Adrenal gland (tissue), 12 donors: ENCODE data around the gene MPDZ. TPM values are rescaled to one million over a fixed set of nuclear protein-coding genes. Genes with fewer than 3 reads are reported as not detected.

Experiments used
- DNase-seq, 7 donors: peaks; one replicate each; pipeline ENCODE4 v3.0.0-alpha.2; 2019 to 2020
- H3K27ac ChIP-seq, 5 donors: fragments of 200-600 bp; sonication (generic) in 4 of 5; 1 replicate in 3 of 5; 2 replicates in 2 of 5; pipeline versions ENCODE4 v1.5.1 to v1.8.0; 2016 to 2020; ENCODE audit warnings: mild to moderate bottlenecking in 1 of 5
- H3K27me3 ChIP-seq: fragments of 200-600 bp; 2 replicates; pipeline ENCODE4 v1.8.0; 2021
- H3K36me3 ChIP-seq, 2 donors: fragments of 200-600 bp; replicated peaks in 1 of 2; 1 replicate in 1 of 2; 2 replicates in 1 of 2; pipeline versions ENCODE4 v1.5.1 to v1.8.0; 2018 to 2022
- H3K4me1 ChIP-seq, 2 donors: fragments of 200-600 bp; replicated peaks in 1 of 2; 1 replicate in 1 of 2; 2 replicates in 1 of 2; pipeline versions ENCODE4 v1.5.1 to v1.8.0; 2018 to 2021
- H3K4me3 ChIP-seq, 4 donors: fragments of 200-600 bp; sonication (generic) in 3 of 4; one replicate each; pipeline ENCODE4 v1.5.1; 2016 to 2018
- H3K9me3 ChIP-seq, 3 donors: fragments of 200-600 bp; sonication (generic) in 1 of 3; replicated peaks in 1 of 3; 1 replicate in 2 of 3; 2 replicates in 1 of 3; pipeline versions ENCODE4 v1.5.1 to v1.8.0; 2016 to 2021
- POLR2A ChIP-seq, 2 donors: fragments of 450-650 bp; IDR thresholded peaks; one replicate each; pipeline ENCODE4 v1.6.1; 2017; ENCODE audit warnings: antibody characterized with exemption in 2 of 2, mild to moderate bottlenecking in 2 of 2, moderate library complexity in 1 of 2
- WGBS, 4 donors: extraction: QIAGEN DNeasy Blood & Tissue Kit in 2 of 4; methylation state at CpG; one replicate each; pipeline versions ENCODE4 v1.1.5 to v1.1.7; 2013 to 2017; 5-methylcytosine and 5-hydroxymethylcytosine counted together
- intact Hi-C, 2 donors: fragments of 100-400 bp; cut with DNase I; formaldehyde crosslinking; loops; one replicate each; pipeline versions ENCODE4 v1.14.1 to v1.15.0; 2022 to 2023
- polyA plus RNA-seq, 3 donors: library from polyadenylated mRNA; stranded (reverse); fragments of 200-250 nt in 2 of 3; fragments of 350-450 nt in 1 of 3; fragmentation: Illumina TruSeq in 1 of 3; extraction: RNeasy Lipid Tissue Mini Kit (QIAGEN cat#74804) in 1 of 3; gene quantifications; one replicate each; pipeline ENCODE4 v1.2.3, GENCODE V29; 2013 to 2014
- total RNA-seq, 9 donors: library from RNA; depleted of rRNA in 4 of 9; stranded (reverse); fragments of >200 nt in 4 of 9; fragments of 120-200 nt in 1 of 9; fragmentation: NEBNext Ultra II Directional in 1 of 9; extraction: Animal tissue kit (Norgen Biotek cat#: 25700) in 1 of 9; gene quantifications; one replicate each; pipeline versions ENCODE4 v1.1.0 to v1.2.4, GENCODE V29; 2013 to 2023
- TF ChIP-seq, protein P1 (sequence below), 6 experiments: fragments of 450-650 bp in 4 of 6; fragments of 200-600 bp in 2 of 6; sonication (generic) in 1 of 6; IDR thresholded peaks; 1 replicate in 5 of 6; 2 replicates in 1 of 6; pipeline versions ENCODE4 v1.5.1 to v1.8.0; 2016 to 2021; ENCODE audit warnings: antibody characterized with exemption in 6 of 6, mild to moderate bottlenecking in 2 of 6, moderate library complexity in 1 of 6
- donor health status: healthy with polysubstance abuse.
- donor health status: Bipolar disorder and iron deficiency.
- donor health status: DM: yes; HTN: yes; CAD: no.
- donor health status: DM: no; HTN: no; CAD: no.
- donor health status: DM: no; HTN: no; CAD: no.
- donor health status: DM: yes; HTN: yes; CAD: no.

The MPDZ gene
- total and polyA plus RNA-seq, 12 donors: 10.7 to 46.0 (median 27.7) TPM

DNA sequence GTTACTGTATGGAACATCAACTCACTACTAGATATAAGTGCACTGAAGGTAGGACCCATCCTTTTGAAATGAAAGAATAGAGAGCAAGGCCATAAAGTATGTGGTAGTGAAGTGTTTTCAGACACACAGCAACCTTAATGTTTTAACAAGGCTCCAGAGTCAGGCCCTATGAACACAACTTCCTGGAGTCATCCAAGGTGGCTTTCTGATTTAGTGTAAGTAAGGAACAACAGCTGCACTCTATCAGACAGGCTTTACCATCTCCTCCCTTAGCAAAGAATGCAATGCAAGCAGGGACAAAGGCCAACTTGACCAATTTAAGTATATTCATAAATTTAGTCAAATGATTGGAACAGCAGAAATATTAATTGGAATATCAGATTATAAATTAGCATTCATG lies 90.1 kb downstream of the MPDZ start:
- DNase-seq: no peak
- Histone ChIP-seq H3K27ac (no peak overlapping the region), H3K4me3 (no peak overlapping the region), H3K4me1 (no peaks in the 10 kb centered on the region), H3K9me3 (no peaks in the 10 kb centered on the region), H3K27me3 (no peaks in the 10 kb centered on the region), H3K36me3 (peaks cover 0 to 26% of the 10 kb centered on the region in 2 donors)
- intact Hi-C loops: no loop called here
- TF ChIP-seq, protein P1, sequence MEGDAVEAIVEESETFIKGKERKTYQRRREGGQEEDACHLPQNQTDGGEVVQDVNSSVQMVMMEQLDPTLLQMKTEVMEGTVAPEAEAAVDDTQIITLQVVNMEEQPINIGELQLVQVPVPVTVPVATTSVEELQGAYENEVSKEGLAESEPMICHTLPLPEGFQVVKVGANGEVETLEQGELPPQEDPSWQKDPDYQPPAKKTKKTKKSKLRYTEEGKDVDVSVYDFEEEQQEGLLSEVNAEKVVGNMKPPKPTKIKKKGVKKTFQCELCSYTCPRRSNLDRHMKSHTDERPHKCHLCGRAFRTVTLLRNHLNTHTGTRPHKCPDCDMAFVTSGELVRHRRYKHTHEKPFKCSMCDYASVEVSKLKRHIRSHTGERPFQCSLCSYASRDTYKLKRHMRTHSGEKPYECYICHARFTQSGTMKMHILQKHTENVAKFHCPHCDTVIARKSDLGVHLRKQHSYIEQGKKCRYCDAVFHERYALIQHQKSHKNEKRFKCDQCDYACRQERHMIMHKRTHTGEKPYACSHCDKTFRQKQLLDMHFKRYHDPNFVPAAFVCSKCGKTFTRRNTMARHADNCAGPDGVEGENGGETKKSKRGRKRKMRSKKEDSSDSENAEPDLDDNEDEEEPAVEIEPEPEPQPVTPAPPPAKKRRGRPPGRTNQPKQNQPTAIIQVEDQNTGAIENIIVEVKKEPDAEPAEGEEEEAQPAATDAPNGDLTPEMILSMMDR (IDR thresholded peaks at IDR 0.05): no peak
- TF ChIP-seq POLR2A (IDR thresholded peaks at IDR 0.05): no peak

DNA sequence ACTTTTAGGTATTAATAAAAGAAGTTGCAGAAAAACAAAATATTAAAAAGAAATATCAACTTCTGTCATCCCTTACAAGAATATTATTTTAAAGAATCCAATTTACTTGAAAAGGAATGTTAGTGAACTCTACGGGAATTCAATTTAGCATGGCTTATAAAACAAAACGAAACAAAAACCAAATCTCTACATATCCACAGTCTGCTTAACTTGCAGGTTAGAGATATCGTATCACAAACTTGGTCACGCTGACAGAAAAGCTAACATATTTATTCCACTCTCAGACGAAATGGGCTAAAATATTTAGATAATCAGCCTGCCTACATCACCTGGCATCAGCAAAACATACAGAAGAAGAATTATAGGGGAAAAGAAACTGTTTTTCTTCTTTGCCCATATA lies 92.7 kb downstream of the MPDZ start:
- TF ChIP-seq, protein P1 (IDR thresholded peaks at IDR 0.05): no peak
- no peak for TF ChIP-seq POLR2A (IDR thresholded peaks at IDR 0.05)
- 85 to 92% (median 89%) methylated on average over 5 of the region's 5 CpGs for WGBS, 4 donors
- Histone ChIP-seq H3K36me3 (peaks cover 0 to 23% of the 10 kb centered on the region in 2 donors), H3K27me3 (no peaks in the 10 kb centered on the region), H3K27ac (no peak overlapping the region), H3K9me3 (no peaks in the 10 kb centered on the region), H3K4me3 (no peak overlapping the region), H3K4me1 (no peaks in the 10 kb centered on the region)
- intact Hi-C loops: no loop called here
- no peak for DNase-seq

DNA sequence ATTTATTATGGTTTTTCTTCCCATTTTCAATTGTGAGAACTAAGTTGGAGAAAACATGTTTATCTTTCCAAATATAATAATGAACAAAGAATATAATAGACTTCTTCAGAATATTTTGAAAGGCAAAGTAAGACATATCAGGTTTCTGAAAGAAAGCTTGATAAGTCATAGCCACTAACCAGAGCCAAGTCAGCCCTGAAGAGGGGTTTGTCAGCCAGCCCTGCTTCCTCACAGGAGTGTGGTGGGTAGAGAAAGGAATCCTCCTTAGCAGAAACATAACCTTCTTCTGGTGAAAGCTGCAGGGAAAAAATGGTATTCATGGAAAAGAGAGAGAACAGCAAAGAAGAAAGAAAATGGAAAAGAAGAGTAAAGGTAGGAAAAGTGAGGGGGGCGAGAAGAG lies 93.4 kb downstream of the MPDZ start:
- Histone ChIP-seq H3K36me3 (peaks cover 0 to 25% of the 10 kb centered on the region in 2 donors), H3K27ac (no peak overlapping the region), H3K27me3 (no peaks in the 10 kb centered on the region), H3K4me1 (no peaks in the 10 kb centered on the region), H3K9me3 (no peaks in the 10 kb centered on the region), H3K4me3 (no peak overlapping the region)
- DNase-seq: no peak
- intact Hi-C loops: no loop called here
- TF ChIP-seq, protein P1 (IDR thresholded peaks at IDR 0.05): no peak
- no peak for TF ChIP-seq POLR2A (IDR thresholded peaks at IDR 0.05)
- 89 to 97% (median 95%) methylated on average over 1 of the region's 1 CpG for WGBS, 4 donors

DNA sequence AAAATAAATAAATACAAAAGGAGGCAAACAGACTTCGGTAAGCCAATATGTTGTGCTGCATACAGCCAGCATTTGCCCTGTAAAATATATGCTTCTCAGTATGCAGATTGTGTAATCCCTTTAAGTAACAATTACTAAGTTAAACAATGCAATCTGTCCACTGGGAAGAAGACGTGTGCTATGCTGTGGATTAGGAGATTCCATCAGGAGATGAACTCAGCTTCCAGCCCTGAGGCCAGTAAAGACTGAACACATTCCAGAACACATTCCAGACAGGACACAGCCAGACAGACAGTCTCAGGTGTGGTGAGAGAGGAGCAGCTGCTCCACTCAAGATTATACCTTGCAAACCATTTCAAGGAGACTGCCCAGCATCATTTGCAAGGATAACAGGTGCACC lies 97.8 kb downstream of the MPDZ start:
- intact Hi-C loops: no loop called here
- 77 to 87% (median 81%) methylated on average over 2 of the region's 2 CpGs for WGBS, 4 donors
- peaks cover 0 to 9% of the 10 kb centered on the region in 2 donors for H3K36me3 ChIP-seq

More for the DNA sequence above, 97.8 kb downstream of the MPDZ start:
- DNase-seq: no peak
- no peak overlapping the region for H3K27ac ChIP-seq
- TF ChIP-seq, protein P1 (IDR thresholded peaks at IDR 0.05): no peak
- no peak for TF ChIP-seq POLR2A (IDR thresholded peaks at IDR 0.05)
- no peaks in the 10 kb centered on the region for H3K4me1 ChIP-seq
- H3K27me3 ChIP-seq: no peaks in the 10 kb centered on the region
- H3K9me3 ChIP-seq: no peaks in the 10 kb centered on the region
- no peak overlapping the region for H3K4me3 ChIP-seq
